T-cell (primary cell): ENCODE results near the gene SLTM. TPM values are rescaled to one million over a fixed set of nuclear protein-coding genes. Genes with fewer than 3 reads are reported as not detected.
A peak's percentile ranks its signal among the peaks of the same experiment; 100 is the strongest.

Experiments used
- ATAC-seq, 4 experiments: fragments of 200-7000 bp in 3 of 4; fragments of 150-1000 bp in 1 of 4; cut with Tn5 transposase; replicated peaks in 1 of 4; 1 replicate in 3 of 4; 2 replicates in 1 of 4; pipeline ENCODE4 v1.10.0; 2021; ENCODE audit warnings: moderate library complexity in 3 of 4, mild to moderate bottlenecking in 2 of 4, moderate number of reproducible peaks in 1 of 4
- CTCF ChIA-PET, 2 donors: fragments of 300-600 bp; sonication (Branson Sonifier 250); formaldehyde crosslinking; loops; one replicate each; lab custom pipeline; 2022; ENCODE audit warnings: antibody characterized with exemption in 2 of 2; lab: Charles Lee
- POLR2A ChIA-PET, 2 donors: fragments of 300-600 bp; sonication (Branson Sonifier 250); formaldehyde crosslinking; loops; one replicate each; lab custom pipeline; 2022; ENCODE audit warnings: antibody characterized with exemption in 2 of 2; lab: Charles Lee
- DNase-seq, 35 experiments: peaks; one replicate each; pipeline versions ENCODE4 v3.0.0 to v3.0.0-alpha.2; 2013 to 2023
- H3K27ac ChIP-seq: one replicate; pipeline ENCODE4 v1.5.1; 2013; ENCODE audit warnings: low read length
- H3K27me3 ChIP-seq, 2 experiments: replicated peaks in 1 of 2; 1 replicate in 1 of 2; 2 replicates in 1 of 2; pipeline versions ENCODE4 v1.6.1 to v1.7.0; 2013; ENCODE audit warnings: low read length in 1 of 2, mixed read lengths in 1 of 2; ENCODE audit not compliant: control insufficient read depth in 2 of 2, insufficient read depth in 2 of 2; ENCODE audit errors: extremely low read depth in 1 of 2
- H3K36me3 ChIP-seq, 2 donors: 1 replicate in 1 of 2; 2 replicates in 1 of 2; pipeline versions ENCODE4 v1.6.1 to v1.7.0; 2013; ENCODE audit warnings: low read length in 1 of 2; ENCODE audit not compliant: control insufficient read depth in 2 of 2, insufficient read depth in 1 of 2; ENCODE audit errors: extremely low read depth in 1 of 2
- H3K4me1 ChIP-seq, 2 experiments: 1 replicate in 1 of 2; 2 replicates in 1 of 2; pipeline versions ENCODE4 v1.6.1 to v1.7.0; 2013; ENCODE audit warnings: low read length in 2 of 2, mixed read lengths in 1 of 2; ENCODE audit not compliant: insufficient read depth in 2 of 2, control insufficient read depth in 1 of 2; ENCODE audit errors: extremely low read depth in 1 of 2
- H3K4me3 ChIP-seq, 2 donors: 1 replicate in 1 of 2; 2 replicates in 1 of 2; pipeline versions ENCODE4 v1.5.1 to v1.7.0; 2013; ENCODE audit warnings: mild to moderate bottlenecking in 2 of 2, low read length in 1 of 2, moderate library complexity in 1 of 2; ENCODE audit not compliant: control insufficient read depth in 1 of 2; ENCODE audit errors: extremely low read depth in 1 of 2
- H3K9me3 ChIP-seq: 2 replicates; pipeline ENCODE4 v1.7.0; 2013
- H3K27ac Mint-ChIP-seq, 2 donors: one replicate each; pipeline ENCODE4 v1.8.0; 2020 to 2021; ENCODE audit warnings: mild to moderate bottlenecking in 2 of 2, mixed read lengths in 2 of 2
- H3K27me3 Mint-ChIP-seq, 2 donors: one replicate each; pipeline ENCODE4 v1.8.0; 2021 to 2022; ENCODE audit warnings: mixed read lengths in 2 of 2
- H3K36me3 Mint-ChIP-seq: one replicate; pipeline ENCODE4 v1.8.0; 2021; ENCODE audit warnings: mixed read lengths
- H3K4me1 Mint-ChIP-seq, 3 donors: one replicate each; pipeline ENCODE4 v1.8.0; 2020 to 2022; ENCODE audit warnings: mixed read lengths in 3 of 3, mild to moderate bottlenecking in 1 of 3
- H3K4me3 Mint-ChIP-seq, 3 donors: one replicate each; pipeline ENCODE4 v1.8.0; 2020 to 2022; ENCODE audit warnings: mild to moderate bottlenecking in 3 of 3, mixed read lengths in 3 of 3, moderate library complexity in 3 of 3
- H3K9me3 Mint-ChIP-seq, 3 donors: one replicate each; pipeline ENCODE4 v1.8.0; 2020 to 2022; ENCODE audit warnings: mixed read lengths in 3 of 3
- WGBS: methylation state at CpG from one replicate; pipeline ENCODE4 v1.1.5; 2013; ENCODE audit warnings: missing lambda C conversion rate; ENCODE audit not compliant: insufficient coverage; 5-methylcytosine and 5-hydroxymethylcytosine counted together
- total RNA-seq, 35 experiments: library from RNA in 6 of 35; stranded (reverse) in 6 of 35; fragments of 120-200 nt in 1 of 35; gene quantifications; one replicate each; pipeline versions ENCODE4 v1.2.1 to v1.2.4 and lab custom pipeline; 2013 to 2026

The SLTM gene
- total RNA-seq, 5 donors from 2014 or later (not counting 1 experiment from before 2014, with no cell fraction given): 129 to 172 (median 140) TPM

DNA sequence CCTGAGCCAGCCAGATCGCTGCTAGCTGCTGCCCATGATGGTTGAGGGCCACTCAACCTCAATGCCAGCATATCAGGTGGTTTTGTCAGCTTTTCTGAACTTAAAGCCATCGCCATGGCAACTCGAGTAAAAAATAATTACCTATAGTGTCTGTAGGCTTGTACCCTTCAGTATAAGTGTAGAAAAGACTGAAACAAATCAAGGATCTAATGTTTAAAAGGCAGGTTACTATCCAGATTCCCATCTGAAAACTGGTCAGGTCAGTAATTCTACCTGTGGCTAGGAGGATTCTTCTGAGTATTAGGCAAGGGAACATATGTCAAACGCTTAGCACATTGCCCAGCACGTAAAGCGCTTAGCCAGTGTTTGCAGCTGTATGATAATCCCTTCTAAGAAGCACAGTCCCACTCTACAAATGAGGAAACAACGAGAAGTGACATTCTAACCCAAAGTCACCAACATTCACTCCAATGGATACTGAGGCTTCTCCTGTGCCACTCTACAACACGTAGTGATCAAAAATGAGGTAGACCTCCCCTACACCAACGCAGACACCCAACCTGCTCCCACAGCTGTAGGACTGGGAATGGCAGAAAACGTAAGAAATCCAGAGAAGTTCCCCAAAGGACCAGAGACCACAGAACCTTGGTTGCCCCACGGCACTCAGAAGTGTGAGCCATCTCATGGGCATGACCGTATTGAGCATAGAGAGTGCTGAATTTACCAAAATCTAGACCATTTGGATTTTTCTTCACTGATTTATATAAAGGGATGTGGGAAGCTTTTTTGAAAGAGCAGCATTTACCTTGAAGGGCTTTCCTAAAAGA is 55.3 kb downstream of the SLTM start:
- no peak overlapping the region for H3K27ac ChIP-seq
- no peaks in the 10 kb centered on the region for H3K27me3 ChIP-seq
- Mint-ChIP-seq H3K9me3 (no peaks in the 10 kb centered on the region), H3K27ac (no peak overlapping the region), H3K27me3 (no peaks in the 10 kb centered on the region), H3K36me3 (peaks cover 53% of the 10 kb centered on the region), H3K4me3 (no peak overlapping the region), H3K4me1 (peaks cover 0 to 9% (median 0%) of the 10 kb centered on the region in 3 donors)
- ATAC-seq (no peak), DNase-seq (no peak)
- POLR2A ChIA-PET: no interaction called here
- 100% methylated on average over 1 of the region's 12 CpGs for WGBS
- CTCF ChIA-PET: no interaction called here
- H3K4me3 ChIP-seq: no peak overlapping the region
- peaks cover 0 to 56% of the 10 kb centered on the region in 2 donors for H3K36me3 ChIP-seq
- H3K9me3 ChIP-seq: no peaks in the 10 kb centered on the region
- H3K4me1 ChIP-seq: no peaks in the 10 kb centered on the region

DNA sequence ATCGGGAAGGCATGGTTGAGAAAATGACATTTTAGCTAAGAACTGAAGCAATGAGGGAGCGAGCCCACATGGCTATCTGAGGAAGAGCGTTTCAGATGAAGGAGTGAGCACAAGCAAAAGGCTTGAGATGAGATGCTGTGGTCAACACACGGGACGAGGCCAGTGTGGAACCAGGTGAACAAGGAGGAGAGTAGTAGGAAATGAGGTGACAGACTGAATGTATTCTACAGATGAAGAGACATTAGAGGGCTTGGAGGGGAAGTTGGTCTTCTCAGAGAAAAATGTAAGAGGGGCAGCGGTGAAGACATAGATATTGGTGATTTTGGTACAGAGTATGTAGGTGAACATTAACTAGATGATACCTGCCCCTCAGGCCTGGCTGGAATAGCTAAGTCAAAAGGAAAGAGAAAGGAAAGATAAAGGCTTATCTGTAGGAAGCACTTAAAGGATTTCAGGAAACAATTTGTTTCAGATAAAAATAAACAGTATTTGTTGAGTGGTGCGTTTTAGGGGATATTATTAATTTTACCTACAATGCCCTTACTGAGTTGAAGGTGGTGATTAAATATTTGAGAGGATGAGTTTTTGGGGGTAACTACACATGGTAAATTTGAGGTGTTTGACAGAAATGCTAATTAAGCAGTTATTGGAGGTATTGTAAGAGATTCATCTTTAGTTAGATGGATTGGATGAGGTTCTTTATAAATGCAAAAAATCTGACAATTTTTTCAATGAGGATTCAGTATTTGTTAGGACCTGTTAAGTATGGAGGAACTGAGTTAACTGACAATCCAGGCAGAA is 57.0 kb downstream of the SLTM start:
- DNase-seq: no peak
- Histone ChIP-seq H3K27ac (no peak overlapping the region), H3K36me3 (peaks cover 0 to 40% of the 10 kb centered on the region in 2 donors), H3K4me1 (no peaks in the 10 kb centered on the region), H3K27me3 (no peaks in the 10 kb centered on the region), H3K4me3 (no peak overlapping the region), H3K9me3 (no peaks in the 10 kb centered on the region)
- peaks cover 42% of the 10 kb centered on the region for H3K36me3 Mint-ChIP-seq
- H3K27me3 Mint-ChIP-seq: no peaks in the 10 kb centered on the region
- H3K4me1 Mint-ChIP-seq: peaks cover 0 to 9% (median 0%) of the 10 kb centered on the region in 3 donors
- WGBS: 95% methylated on average over 6 of the region's 7 CpGs
- H3K4me3 Mint-ChIP-seq: no peak overlapping the region
- ChIA-PET CTCF (interaction anchor here in 1 of 2 donors (1.0 kb wide), 1 partner anchor 135 kb away, joined by 3 read pairs; no protein-coding TSS in a partner anchor), POLR2A (interaction anchor here (0.5 to 0.7 kb wide), 2 partner anchors 9 to 495 kb away, joined by 3 to 4 read pairs; no protein-coding TSS in a partner anchor)
- H3K9me3 Mint-ChIP-seq: no peaks in the 10 kb centered on the region
- H3K27ac Mint-ChIP-seq: no peak overlapping the region
- ATAC-seq: no peak

GRCh38 chr15:58875343-58875742 is 58.1 kb downstream of the SLTM start:
- CTCF ChIA-PET: no interaction called here
- H3K27ac ChIP-seq: no peak overlapping the region
- no peaks in the 10 kb centered on the region for H3K9me3 ChIP-seq
- H3K4me3 ChIP-seq: no peak overlapping the region
- Mint-ChIP-seq H3K4me1 (peaks cover 0 to 9% (median 0%) of the 10 kb centered on the region in 3 donors), H3K9me3 (no peaks in the 10 kb centered on the region), H3K27ac (no peak overlapping the region), H3K27me3 (no peaks in the 10 kb centered on the region), H3K4me3 (no peak overlapping the region), H3K36me3 (peaks cover 32% of the 10 kb centered on the region)
- ATAC-seq (peak in 1 of 4 experiments; percentile 24), DNase-seq (no peak)
- no peaks in the 10 kb centered on the region for H3K27me3 ChIP-seq
- H3K4me1 ChIP-seq: no peaks in the 10 kb centered on the region
- POLR2A ChIA-PET: interaction anchor here (0.6 kb wide), 2 partner anchors 72 to 232 kb away, joined by 3 to 6 read pairs; no protein-coding TSS in a partner anchor
- H3K36me3 ChIP-seq: peaks cover 0 to 28% of the 10 kb centered on the region in 2 donors

DNA sequence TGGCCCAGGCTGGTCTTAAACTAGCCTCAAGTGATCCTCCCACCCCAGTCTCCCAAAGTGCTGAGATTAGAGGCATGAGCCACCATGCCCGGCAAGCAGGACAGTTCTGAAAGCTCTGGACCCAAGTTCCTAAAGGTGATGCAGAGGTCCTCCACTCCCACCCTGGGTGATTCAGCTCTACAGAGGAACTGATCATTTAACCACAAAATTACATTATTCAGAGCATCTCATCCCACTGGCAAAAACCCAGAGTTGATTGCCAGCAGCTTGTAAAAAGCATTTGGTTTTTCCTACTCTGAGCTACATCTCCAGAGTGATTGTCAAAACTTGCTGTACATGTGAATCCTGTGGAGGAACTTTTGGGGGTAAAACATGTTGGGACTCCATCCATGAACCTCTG is 60.2 kb downstream of the SLTM start:
- no peak overlapping the region for H3K4me3 Mint-ChIP-seq
- H3K27me3 Mint-ChIP-seq: no peaks in the 10 kb centered on the region
- Histone ChIP-seq H3K9me3 (no peaks in the 10 kb centered on the region), H3K4me3 (no peak overlapping the region), H3K4me1 (no peaks in the 10 kb centered on the region), H3K27me3 (no peaks in the 10 kb centered on the region), H3K27ac (no peak overlapping the region), H3K36me3 (peaks cover 0 to 8% of the 10 kb centered on the region in 2 donors)
- peaks cover 0 to 3% (median 0%) of the 10 kb centered on the region in 3 donors for H3K9me3 Mint-ChIP-seq
- WGBS: no CpG with 5 or more reads among the region's 1 CpG
- no peak for DNase-seq
- ChIA-PET CTCF (no interaction called here), POLR2A (no interaction called here)
- H3K36me3 Mint-ChIP-seq: peaks cover 17% of the 10 kb centered on the region
- H3K27ac Mint-ChIP-seq: no peak overlapping the region
- no peak for ATAC-seq
- peaks cover 0 to 9% (median 0%) of the 10 kb centered on the region in 3 donors for H3K4me1 Mint-ChIP-seq

DNA sequence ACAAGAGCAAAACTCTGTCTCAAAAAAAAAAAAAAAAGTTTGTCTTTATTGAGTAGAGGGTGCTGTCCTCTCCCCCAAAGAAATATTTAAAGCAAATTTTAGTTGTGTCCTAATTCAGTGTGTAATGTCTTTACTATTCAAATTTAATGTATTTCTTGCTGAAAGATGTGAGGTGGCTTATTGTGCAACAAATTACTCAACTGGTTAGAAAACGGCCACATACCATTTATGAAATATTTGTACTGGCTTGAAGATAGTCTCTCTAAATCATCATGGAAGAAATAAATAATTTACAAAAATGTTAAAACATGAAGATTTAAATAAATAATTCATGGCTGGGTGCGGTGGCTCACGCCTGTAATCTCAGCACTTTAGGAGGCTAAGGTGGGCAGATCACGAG is 63.0 kb downstream of the SLTM start:
- peaks cover 0 to 3% of the 10 kb centered on the region in 2 experiments for H3K27me3 ChIP-seq
- WGBS: no CpG with 5 or more reads among the region's 4 CpGs
- POLR2A ChIA-PET: no interaction called here
- H3K9me3 ChIP-seq: no peaks in the 10 kb centered on the region
- H3K4me3 ChIP-seq: no peak overlapping the region
- Mint-ChIP-seq H3K27ac (no peak overlapping the region), H3K36me3 (peaks cover 6% of the 10 kb centered on the region), H3K4me1 (peaks cover 0 to under 1% (median 0%) of the 10 kb centered on the region in 3 donors), H3K4me3 (no peak overlapping the region), H3K27me3 (peaks cover 0 to 2% of the 10 kb centered on the region in 2 donors), H3K9me3 (peaks cover 0 to 3% (median 0%) of the 10 kb centered on the region in 3 donors)
- CTCF ChIA-PET: interaction anchor here in 1 of 2 donors (0.7 kb wide), 1 partner anchor 42 kb away, joined by 5 read pairs; no protein-coding TSS in a partner anchor
- no peak overlapping the region for H3K27ac ChIP-seq
- ATAC-seq (no peak), DNase-seq (no peak)
- H3K36me3 ChIP-seq: no peaks in the 10 kb centered on the region
- H3K4me1 ChIP-seq: peaks cover 0 to 3% of the 10 kb centered on the region in 2 experiments

- Mint-ChIP-seq H3K9me3 (peaks cover 0 to 3% (median 0%) of the 10 kb centered on the region in 3 donors), H3K36me3 (peaks cover 3% of the 10 kb centered on the region), H3K4me3 (no peak overlapping the region), H3K4me1 (peaks cover 6 to 9% (median 6%) of the 10 kb centered on the region in 3 donors), H3K27ac (no peak overlapping the region), H3K27me3 (peaks cover 7 to 9% of the 10 kb centered on the region in 2 donors)
- peaks cover 0 to 13% of the 10 kb centered on the region in 2 experiments for H3K27me3 ChIP-seq
- no peak overlapping the region for H3K4me3 ChIP-seq
- no peaks in the 10 kb centered on the region for H3K9me3 ChIP-seq
- no peak overlapping the region for H3K27ac ChIP-seq
- H3K36me3 ChIP-seq: no peaks in the 10 kb centered on the region
- ChIA-PET POLR2A (no interaction called here), CTCF (no interaction called here)
- H3K4me1 ChIP-seq: peaks cover 0 to 13% of the 10 kb centered on the region in 2 experiments
- DNase-seq: no peak
- ATAC-seq: no peak
- 100% methylated on average over 4 of the region's 4 CpGs for WGBS
These were observed 65.6 kb downstream of the SLTM start for GRCh38 chr15:58867926-58868325.
